ENCODE data around the gene CFAP410.
"Not testable (repeated sequence)": the region's sequence is repeated elsewhere in the genome, so short reads cannot be mapped to it uniquely, and the experiment has no call there.

Gene CFAP410

DNA sequence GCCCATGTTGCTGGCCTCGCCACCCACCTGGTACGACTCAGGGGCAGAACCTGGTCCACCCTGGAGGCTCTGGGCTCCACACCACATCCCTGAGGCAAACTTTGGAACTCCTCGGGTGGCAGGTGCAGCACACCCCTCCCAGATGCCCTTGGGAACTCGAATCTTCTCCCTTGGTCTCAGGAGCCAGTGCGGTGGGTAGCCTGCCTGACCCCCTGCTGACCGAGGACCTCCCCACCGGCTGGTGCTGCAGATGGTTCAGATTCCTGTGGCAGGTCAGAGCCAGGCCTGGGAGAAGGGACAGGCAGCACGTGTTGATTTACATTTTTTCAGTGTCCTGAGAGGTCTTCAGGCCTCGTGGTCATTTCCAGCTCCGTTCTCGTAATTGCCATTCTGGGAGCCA is 6.3 kb upstream of the CFAP410 start:
- TF ChIP-seq, protein P1, sequence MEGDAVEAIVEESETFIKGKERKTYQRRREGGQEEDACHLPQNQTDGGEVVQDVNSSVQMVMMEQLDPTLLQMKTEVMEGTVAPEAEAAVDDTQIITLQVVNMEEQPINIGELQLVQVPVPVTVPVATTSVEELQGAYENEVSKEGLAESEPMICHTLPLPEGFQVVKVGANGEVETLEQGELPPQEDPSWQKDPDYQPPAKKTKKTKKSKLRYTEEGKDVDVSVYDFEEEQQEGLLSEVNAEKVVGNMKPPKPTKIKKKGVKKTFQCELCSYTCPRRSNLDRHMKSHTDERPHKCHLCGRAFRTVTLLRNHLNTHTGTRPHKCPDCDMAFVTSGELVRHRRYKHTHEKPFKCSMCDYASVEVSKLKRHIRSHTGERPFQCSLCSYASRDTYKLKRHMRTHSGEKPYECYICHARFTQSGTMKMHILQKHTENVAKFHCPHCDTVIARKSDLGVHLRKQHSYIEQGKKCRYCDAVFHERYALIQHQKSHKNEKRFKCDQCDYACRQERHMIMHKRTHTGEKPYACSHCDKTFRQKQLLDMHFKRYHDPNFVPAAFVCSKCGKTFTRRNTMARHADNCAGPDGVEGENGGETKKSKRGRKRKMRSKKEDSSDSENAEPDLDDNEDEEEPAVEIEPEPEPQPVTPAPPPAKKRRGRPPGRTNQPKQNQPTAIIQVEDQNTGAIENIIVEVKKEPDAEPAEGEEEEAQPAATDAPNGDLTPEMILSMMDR (IDR thresholded peaks at IDR 0.05; ENCODE audit: low read depth, low read length) = no peak
- in situ Hi-C loops (cut with HindIII; ENCODE audit: low sequenced_read_pairs) = no loop called here
- H3K4me3 ChIP-seq (ENCODE audit: low read depth, low read length) = no peak overlapping the region
- no peak for DNase-seq (ENCODE audit: low read depth, low spot score)

DNA sequence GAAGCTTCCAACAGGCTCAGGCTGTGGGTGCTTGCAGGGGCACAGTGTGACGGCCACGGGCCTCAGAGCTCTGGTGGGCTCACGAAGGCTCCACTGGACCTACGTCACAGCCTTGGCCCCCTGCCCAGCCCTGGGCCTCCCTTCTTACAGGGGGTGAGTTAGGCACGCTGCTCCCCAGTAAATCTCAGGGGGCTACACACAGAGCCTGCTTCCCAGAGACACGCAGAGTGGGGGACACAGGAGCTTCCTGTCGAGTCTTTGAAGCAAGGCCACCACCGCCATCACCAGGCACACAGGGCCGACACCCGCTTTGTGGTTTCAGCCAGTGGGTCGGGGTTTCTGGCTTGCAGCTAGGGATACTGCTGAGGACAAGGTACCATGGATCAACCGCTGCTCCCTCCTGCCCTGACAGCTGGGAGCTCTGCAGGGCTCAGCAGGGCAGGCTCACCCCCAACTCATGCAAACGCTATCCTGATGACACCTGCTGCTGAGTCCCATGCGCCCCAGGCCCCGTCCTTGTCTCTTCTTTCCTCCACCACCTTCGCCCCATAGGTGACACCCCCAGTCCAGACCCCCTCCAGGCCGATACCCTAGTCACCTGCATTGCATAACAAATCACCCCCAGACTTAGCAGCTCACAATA is 5.5 kb upstream of the CFAP410 start:
- TF ChIP-seq, protein P1 (IDR thresholded peaks at IDR 0.05; ENCODE audit: low read depth, low read length) = no peak

DNA sequence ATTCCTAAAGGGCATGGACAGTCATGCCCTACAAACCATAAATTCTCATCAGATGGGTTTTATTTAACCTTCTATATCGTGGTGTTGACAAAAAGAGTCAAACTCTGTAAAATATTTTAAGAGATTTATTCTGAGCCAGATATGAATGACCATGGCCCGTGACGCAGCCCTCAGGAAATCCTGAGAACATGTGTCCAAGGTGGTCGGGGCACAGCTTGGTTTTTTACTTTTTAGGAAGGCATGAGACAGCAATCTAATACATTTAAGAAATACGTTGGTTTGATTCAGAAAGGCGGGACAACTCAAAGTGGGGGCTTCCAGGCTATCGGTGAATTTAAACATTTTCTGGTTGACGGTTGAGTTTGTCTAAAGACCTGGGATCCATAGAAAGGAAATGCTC is 3.8 kb upstream of the CFAP410 start:
- DNase-seq (ENCODE audit: low read depth, low spot score); H3K4me3 ChIP-seq (ENCODE audit: low read depth, low read length); in situ Hi-C loops (cut with HindIII; ENCODE audit: low sequenced_read_pairs): not testable (repeated sequence)

More for the DNA sequence above, 5.5 kb upstream of the CFAP410 start:
- no peak for DNase-seq (ENCODE audit: low read depth, low spot score)
- in situ Hi-C loops (cut with HindIII; ENCODE audit: low sequenced_read_pairs) = no loop called here
- H3K4me3 ChIP-seq (ENCODE audit: low read depth, low read length) = no peak overlapping the region

DNA sequence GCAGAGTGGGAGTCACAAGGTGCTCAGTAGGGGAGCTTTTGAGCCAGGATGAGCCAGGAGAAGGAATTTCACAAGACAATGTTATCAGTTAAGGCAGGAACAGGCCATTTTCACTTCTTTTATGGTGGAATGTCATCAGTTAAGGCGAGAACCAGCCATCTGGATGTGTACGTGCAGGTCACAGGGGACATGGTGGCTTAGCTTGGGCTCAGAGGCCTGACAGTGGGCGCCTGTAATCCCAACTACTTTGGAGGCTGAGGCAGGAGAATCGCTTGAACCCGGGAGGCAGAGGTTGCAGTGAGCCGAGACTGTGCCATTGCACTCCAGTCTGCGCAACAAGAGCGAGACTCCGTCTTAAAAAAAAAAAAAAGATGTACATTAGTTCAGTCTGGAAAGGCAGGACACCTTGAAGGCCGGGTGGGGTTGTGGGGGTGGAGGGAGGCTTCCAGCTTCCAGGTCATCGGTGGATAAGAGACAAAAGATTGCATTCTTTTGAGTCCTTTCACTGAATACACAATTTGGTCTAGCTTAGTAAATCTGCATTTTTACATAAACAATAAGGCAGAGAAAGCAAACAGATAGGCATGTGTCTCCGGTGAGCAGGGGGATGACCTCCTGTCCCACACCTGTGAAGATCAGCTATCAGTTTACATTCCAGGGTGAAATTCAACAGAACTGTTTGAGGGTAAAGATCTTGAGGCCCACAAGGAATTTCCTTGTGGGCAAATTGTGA is 2.7 kb upstream of the CFAP410 start:
- DNase-seq (ENCODE audit: low read depth, low spot score); H3K4me3 ChIP-seq (ENCODE audit: low read depth, low read length); in situ Hi-C loops (cut with HindIII; ENCODE audit: low sequenced_read_pairs): not testable (repeated sequence)

DNA sequence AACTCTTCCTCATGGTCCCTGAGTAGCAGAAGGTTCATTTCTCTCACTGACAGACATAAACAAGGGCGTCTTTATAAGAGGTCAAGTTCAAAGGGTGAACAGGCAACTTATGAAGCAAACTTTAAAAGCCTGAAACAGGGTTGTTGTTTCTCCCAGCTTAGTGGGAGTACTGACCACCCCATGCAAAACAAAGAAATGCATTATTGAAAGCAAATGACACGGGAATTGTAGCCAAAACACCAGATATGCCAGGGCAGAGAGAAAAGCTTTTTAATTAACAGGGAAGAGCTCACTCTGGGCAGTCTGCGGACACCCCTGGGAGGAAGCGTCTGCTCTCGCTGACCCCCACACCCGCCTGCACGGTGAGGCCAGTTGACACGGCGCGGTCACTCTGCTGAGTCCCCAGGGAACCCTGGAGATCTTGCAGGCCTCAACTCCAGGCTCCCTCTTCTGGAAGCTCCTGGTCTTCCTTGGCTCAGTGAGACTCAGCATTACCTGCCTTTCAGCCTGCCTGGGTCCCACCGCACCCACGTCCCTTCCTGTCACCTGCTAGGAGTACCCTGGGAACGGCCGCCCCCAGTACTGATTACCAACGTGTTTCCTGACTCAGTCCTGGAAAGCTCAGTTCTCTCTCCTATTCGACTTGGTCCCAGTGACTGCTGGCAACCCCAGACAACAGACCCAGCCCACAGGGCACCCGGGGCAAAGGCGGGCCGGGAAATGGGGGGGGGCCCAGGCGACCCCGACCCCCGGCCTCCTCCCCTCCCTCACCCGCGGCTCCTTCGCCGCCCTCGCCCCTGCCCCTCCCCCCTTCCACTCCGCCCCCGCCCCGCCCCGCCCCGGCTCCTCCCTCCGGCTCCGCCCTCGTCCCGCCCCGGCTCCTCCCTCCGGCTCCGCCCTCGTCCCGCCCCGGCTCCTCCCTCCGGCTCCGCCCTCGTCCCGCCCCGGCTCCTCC is 972 bp downstream of the CFAP410 start:
- H3K4me3 ChIP-seq (ENCODE audit: low read depth, low read length) = peak overlapping the region; percentile 42
- in situ Hi-C loops (cut with HindIII; ENCODE audit: low sequenced_read_pairs) = no loop called here
- DNase-seq (ENCODE audit: low read depth, low spot score) = peak; percentile 47
- TF ChIP-seq, protein P1 (IDR thresholded peaks at IDR 0.05; ENCODE audit: low read depth, low read length) = peak; percentile 50

DNA sequence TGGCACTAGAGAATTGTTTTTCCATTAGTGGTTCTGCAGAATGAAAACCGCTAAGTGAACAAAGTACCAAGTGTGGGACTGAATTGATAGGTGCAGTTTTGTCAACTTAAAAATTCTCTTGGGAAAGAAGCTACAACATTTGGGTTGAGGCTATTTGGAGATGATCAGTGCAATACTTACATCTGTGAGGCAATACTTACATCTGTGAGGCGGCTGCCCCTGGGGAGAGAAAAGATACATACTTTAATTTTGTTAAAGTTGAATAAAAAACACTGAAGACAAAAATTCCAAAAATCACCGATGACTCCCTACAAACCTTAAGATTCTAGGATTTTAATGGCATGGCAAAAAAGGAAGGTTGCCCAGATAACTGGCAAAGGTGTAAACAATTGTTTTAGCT is 1.7 kb downstream of the CFAP410 start:
- no peak overlapping the region for H3K4me3 ChIP-seq (ENCODE audit: low read depth, low read length)
- DNase-seq (ENCODE audit: low read depth, low spot score) = no peak
- in situ Hi-C loops (cut with HindIII; ENCODE audit: low sequenced_read_pairs) = no loop called here
- TF ChIP-seq, protein P1 (IDR thresholded peaks at IDR 0.05; ENCODE audit: low read depth, low read length) = no peak

DNA sequence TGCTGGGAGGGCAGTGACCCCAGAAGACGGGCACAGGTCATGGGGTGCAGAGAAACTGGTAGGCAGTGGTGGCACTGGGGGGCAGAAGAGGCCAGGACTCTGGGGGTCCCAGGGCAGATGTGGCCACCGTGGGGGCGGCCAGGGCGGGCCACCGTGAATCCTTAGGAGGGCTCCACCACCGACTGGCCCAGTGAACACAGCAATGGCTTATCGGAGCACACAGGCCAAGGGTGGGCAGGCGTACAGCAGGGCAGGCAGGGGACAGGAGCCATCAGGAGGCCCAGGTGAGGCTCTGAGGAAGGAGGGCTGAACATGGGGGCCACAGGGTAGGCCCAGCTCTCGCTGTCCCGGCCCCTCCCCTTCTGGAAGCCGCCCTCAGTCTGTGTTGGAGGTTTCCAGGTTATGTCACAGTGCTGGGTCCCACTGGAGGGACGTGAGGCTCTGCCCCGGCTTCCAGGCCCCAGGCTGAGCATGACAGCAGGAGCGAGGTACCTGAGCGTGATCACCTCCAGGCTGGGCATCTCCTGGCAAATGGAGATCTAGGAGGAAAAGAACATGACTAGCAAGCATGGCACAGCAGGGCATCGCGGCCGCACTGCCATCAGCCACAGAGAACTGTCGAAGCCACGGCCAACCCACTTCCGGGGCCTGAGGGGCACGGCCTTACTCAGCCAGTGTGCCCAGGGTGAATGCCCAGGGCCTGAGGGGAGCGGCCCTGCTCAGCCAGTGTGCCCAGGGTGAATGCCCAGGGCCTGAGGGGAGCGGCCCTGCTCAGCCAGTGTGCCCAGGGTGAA is 3.7 kb downstream of the CFAP410 start:
- TF ChIP-seq, protein P1 (IDR thresholded peaks at IDR 0.05; ENCODE audit: low read depth, low read length) = no peak
- in situ Hi-C loops (cut with HindIII; ENCODE audit: low sequenced_read_pairs) = no loop called here
- H3K4me3 ChIP-seq (ENCODE audit: low read depth, low read length) = no peak overlapping the region
- DNase-seq (ENCODE audit: low read depth, low spot score) = no peak
